Cardiac fibroblast (primary cell): ENCODE measurements around the gene AKAP17A.

Source experiments
- DNase-seq, 2 donors: peaks; one replicate each; pipeline versions ENCODE4 v3.0.0 to v3.0.0-alpha.2; 2010; ENCODE audit warnings: low read depth in 2 of 2
- H3K4me3 ChIP-seq, 2 donors: replicated peaks in 1 of 2; 1 replicate in 1 of 2; 2 replicates in 1 of 2; pipeline ENCODE4 v1.5.1; 2011; ENCODE audit warnings: low read depth in 2 of 2, low read length in 2 of 2, mild to moderate bottlenecking in 2 of 2, moderate library complexity in 1 of 2
- CTCF ChIP-seq: IDR thresholded peaks from one replicate; pipeline ENCODE4 v1.5.1; 2011; ENCODE audit warnings: low read depth, mild to moderate bottlenecking, low read length, inconsistent platforms

Gene AKAP17A

GRCh38 chrX:1587161-1587560, 4.2 kb upstream of the AKAP17A start:
- TF ChIP-seq CTCF, result no peak
- DNase-seq, result no peak
- H3K4me3 ChIP-seq, result no peak overlapping the region

GRCh38 chrX:1589356-1590130, 1.9 kb upstream of the AKAP17A start:
- no peak for TF ChIP-seq CTCF
- no peak overlapping the region for H3K4me3 ChIP-seq
- no peak for DNase-seq

GRCh38 chrX:1591863-1592469, 562 bp downstream of the AKAP17A start:
- no peak for DNase-seq
- H3K4me3 ChIP-seq, result peak overlapping the region; percentile 92 to 96
- TF ChIP-seq CTCF, result no peak

- DNase-seq, result peak; percentile 36 to 46
- no peak for TF ChIP-seq CTCF
- H3K4me3 ChIP-seq, result peak overlapping the region; percentile 92 to 96
These were observed 1.2 kb downstream of the AKAP17A start for GRCh38 chrX:1592470-1593142.

- H3K4me3 ChIP-seq, result peak overlapping the region; percentile 92 to 96
- no peak for TF ChIP-seq CTCF
- DNase-seq, result no peak
These were observed 2.2 kb downstream of the AKAP17A start for GRCh38 chrX:1593286-1594271.

GRCh38 chrX:1595711-1596060, 4.3 kb downstream of the AKAP17A start:
- no peak for DNase-seq
- no peak overlapping the region for H3K4me3 ChIP-seq
- no peak for TF ChIP-seq CTCF
